ENCODE measurements around the gene SPIB. TPM values are rescaled to one million over a fixed set of nuclear protein-coding genes. Genes with fewer than 3 reads are reported as not detected.

Gene SPIB
- total and polyA plus RNA-seq, 7 donors: 3.0 to 58.1 (median 33.7) TPM; not detected in 3

DNA sequence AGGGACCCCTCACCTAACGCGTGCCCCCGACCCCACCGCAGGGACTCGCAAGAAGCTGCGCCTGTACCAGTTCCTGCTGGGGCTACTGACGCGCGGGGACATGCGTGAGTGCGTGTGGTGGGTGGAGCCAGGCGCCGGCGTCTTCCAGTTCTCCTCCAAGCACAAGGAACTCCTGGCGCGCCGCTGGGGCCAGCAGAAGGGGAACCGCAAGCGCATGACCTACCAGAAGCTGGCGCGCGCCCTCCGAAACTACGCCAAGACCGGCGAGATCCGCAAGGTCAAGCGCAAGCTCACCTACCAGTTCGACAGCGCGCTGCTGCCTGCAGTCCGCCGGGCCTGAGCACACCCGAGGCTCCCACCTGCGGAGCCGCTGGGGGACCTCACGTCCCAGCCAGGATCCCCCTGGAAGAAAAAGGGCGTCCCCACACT, 9.3 kb downstream of the SPIB start:
- 5 to 32% methylated on average over 38 of the region's 38 CpGs for WGBS, 2 donors
- Histone ChIP-seq H3K27me3 (peaks cover 11 to 53% (median 45%) of the 10 kb centered on the region in 3 donors), H3K27ac (peak overlapping the region in 2 of 4 donors; percentile 40 to 48), H3K4me3 (peak overlapping the region in 3 of 4 donors; percentile 16 to 34 (median 31)), H3K4me1 (peaks cover 0 to 26% (median 18%) of the 10 kb centered on the region in 4 donors), H3K9me3 (no peaks in the 10 kb centered on the region), H3K36me3 (no peaks in the 10 kb centered on the region)
- intact Hi-C loops (cut with DNase I): no loop called here
- DNase-seq: peak; percentile 94
- TF ChIP-seq POLR2A (IDR thresholded peaks at IDR 0.05): peak in 1 of 2 donors; percentile 5
- TF ChIP-seq, protein P1, sequence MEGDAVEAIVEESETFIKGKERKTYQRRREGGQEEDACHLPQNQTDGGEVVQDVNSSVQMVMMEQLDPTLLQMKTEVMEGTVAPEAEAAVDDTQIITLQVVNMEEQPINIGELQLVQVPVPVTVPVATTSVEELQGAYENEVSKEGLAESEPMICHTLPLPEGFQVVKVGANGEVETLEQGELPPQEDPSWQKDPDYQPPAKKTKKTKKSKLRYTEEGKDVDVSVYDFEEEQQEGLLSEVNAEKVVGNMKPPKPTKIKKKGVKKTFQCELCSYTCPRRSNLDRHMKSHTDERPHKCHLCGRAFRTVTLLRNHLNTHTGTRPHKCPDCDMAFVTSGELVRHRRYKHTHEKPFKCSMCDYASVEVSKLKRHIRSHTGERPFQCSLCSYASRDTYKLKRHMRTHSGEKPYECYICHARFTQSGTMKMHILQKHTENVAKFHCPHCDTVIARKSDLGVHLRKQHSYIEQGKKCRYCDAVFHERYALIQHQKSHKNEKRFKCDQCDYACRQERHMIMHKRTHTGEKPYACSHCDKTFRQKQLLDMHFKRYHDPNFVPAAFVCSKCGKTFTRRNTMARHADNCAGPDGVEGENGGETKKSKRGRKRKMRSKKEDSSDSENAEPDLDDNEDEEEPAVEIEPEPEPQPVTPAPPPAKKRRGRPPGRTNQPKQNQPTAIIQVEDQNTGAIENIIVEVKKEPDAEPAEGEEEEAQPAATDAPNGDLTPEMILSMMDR (IDR thresholded peaks at IDR 0.05): no peak
- peak in 1 of 4 donors; percentile 42 for TF ChIP-seq EP300 (IDR thresholded peaks at IDR 0.05)
- peak in 3 of 4 donors; percentile 22 to 73 (median 30) for TF ChIP-seq POLR2AphosphoS5 (IDR thresholded peaks at IDR 0.05)

DNA sequence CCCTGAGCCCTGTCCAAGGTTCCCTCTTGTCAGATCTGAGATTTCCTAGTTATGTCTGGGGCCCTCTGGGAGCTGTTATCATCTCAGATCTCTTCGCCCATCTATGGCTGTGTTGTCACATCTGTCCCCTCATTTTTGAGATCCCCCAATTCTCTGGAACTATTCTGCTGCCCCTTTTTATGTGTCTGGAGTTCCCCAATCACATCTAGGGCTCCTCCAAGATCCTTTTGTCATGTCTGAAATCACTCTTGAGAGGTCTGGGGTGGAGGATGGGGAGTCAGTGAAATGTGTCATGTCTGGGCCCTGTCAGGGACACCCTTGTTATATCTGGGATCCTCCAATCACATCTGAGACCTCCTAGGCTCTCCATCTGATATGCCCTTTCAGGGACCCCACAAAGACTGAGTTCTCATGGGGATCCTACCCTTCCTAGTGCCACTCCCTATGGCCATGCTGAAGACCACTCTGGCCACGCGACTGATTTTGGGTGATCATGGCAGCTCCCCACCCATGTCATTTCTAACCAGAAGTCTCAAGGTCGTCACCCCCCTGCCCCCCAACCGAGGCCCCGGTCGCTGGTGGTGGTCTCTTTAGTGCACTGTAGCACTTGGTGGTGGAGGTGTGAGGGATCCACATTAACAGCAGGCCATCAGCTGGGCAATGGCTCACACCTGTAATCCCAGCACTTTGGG, 10.2 kb downstream of the SPIB start:
- H3K4me3 ChIP-seq: no peak overlapping the region
- intact Hi-C loops (cut with DNase I): no loop called here
- H3K36me3 ChIP-seq: no peaks in the 10 kb centered on the region
- H3K27ac ChIP-seq: no peak overlapping the region
- peaks cover 12 to 54% (median 47%) of the 10 kb centered on the region in 3 donors for H3K27me3 ChIP-seq
- H3K9me3 ChIP-seq: no peaks in the 10 kb centered on the region
- DNase-seq: no peak
- H3K4me1 ChIP-seq: peaks cover 0 to 26% (median 18%) of the 10 kb centered on the region in 4 donors
- TF ChIP-seq EP300 (IDR thresholded peaks at IDR 0.05) (no peak), POLR2AphosphoS5 (IDR thresholded peaks at IDR 0.05) (no peak), POLR2A (IDR thresholded peaks at IDR 0.05) (no peak)
- TF ChIP-seq, protein P1 (IDR thresholded peaks at IDR 0.05): no peak
- WGBS, 2 donors: 85 to 87% methylated on average over 7 of the region's 7 CpGs

DNA sequence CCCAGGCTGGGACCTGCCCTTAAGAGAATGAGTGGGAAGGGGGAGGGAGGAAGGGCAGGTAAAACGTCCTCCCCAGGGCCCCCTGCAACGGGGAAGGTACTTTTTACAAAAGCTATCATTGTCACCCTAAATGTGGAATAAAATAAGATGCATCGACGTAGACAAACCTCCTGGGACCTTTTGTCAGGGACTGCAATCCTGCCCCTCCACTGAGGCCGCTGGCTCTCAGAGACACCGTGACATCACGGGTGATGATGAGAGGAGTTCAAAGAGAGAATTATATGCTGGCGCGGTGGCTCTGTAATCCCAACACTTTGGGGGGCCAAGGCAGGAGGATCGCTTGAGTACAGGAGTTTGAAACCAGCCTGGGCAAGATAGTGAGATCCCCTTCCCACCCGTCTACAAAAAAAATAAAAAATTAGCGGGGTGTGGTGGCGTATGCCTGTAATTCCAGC, 12.2 kb downstream of the SPIB start:
- DNase-seq: no peak
- Histone ChIP-seq H3K4me1 (peaks cover 0 to 26% (median 18%) of the 10 kb centered on the region in 4 donors), H3K27me3 (peaks cover 12 to 61% (median 61%) of the 10 kb centered on the region in 3 donors), H3K4me3 (peak overlapping the region in 3 of 4 donors; percentile 51 to 63 (median 59)), H3K9me3 (no peaks in the 10 kb centered on the region), H3K27ac (peak overlapping the region in 3 of 4 donors; percentile 34 to 66 (median 47)), H3K36me3 (no peaks in the 10 kb centered on the region)
- intact Hi-C loops (cut with DNase I): loop anchor here (5.0 kb wide), 1 partner anchor 49 kb away; the partner anchor contains the start of gene POLD1
- 13 to 32% methylated on average over 13 of the region's 13 CpGs for WGBS, 2 donors
- TF ChIP-seq, protein P1 (IDR thresholded peaks at IDR 0.05): no peak
- no peak for TF ChIP-seq POLR2A (IDR thresholded peaks at IDR 0.05)
- no peak for TF ChIP-seq POLR2AphosphoS5 (IDR thresholded peaks at IDR 0.05)
- TF ChIP-seq EP300 (IDR thresholded peaks at IDR 0.05): no peak

DNA sequence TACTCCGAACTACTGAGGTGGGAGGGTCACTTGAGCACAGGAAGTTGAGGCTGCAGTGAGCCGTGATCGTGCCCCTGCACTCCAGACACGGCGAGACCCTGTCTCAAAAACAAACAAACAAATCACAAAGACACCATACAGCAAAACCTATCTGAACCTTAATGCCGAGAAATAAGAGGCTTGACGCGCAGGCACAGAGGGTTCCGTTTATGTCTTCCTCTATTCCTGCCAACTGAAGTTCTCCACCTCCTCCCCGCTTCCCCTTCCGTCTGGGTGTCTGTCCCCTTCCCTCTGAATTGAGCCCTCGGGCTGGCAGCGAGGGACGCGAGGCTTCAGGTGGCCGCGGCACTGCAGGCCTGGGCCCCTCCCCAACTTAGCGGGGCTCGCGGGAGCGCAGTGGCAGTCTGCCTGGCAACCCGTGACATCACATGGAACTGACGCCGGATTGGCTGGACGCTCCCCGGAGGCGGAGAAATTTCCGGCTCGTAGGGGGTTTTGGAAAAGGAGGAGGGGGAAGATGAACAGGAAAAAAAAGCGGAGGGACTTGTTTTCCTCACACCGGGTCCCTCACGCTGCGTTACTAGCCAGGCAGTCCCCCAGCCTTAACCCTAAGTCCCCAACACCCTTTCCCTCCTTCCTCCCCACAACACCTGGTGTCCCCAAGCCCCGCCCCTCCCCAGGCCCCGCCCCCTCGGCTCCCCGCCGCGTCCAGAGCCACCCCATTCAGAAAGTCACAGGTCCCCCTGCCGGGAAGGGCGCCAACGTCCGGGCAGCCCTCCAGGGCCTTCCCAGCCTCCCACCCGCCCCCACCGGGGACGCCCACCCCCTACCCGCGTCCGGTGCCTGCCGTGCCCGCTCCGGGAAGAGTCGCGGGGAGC, 12.8 kb downstream of the SPIB start:
- Histone ChIP-seq H3K27me3 (peaks cover 12 to 61% (median 61%) of the 10 kb centered on the region in 3 donors), H3K9me3 (no peaks in the 10 kb centered on the region), H3K4me1 (peaks cover 0 to 26% (median 18%) of the 10 kb centered on the region in 4 donors), H3K36me3 (no peaks in the 10 kb centered on the region), H3K27ac (peak overlapping the region in 3 of 4 donors; percentile 34 to 66 (median 47)), H3K4me3 (peak overlapping the region; percentile 31 to 63 (median 55))
- whole genome bisulfite sequencing, 2 donors: 1% methylated on average over 54 of the region's 54 CpGs
- DNase-seq: peak; percentile 89
- TF ChIP-seq POLR2A (IDR thresholded peaks at IDR 0.05) (no peak), POLR2AphosphoS5 (IDR thresholded peaks at IDR 0.05) (peak in 1 of 4 donors; percentile 55)
- TF ChIP-seq, protein P1 (IDR thresholded peaks at IDR 0.05): no peak
- intact Hi-C loops (cut with DNase I): loop anchor here (5.0 kb wide), 1 partner anchor 49 kb away; the partner anchor contains the start of gene POLD1

Measured in sigmoid colon (tissue), 7 donors.